Bone marrow (tissue), 2 donors: Measurements from ENCODE around the gene DNAAF8.

Experiments
- DNase-seq, 2 donors: peaks; one replicate each; lab custom pipeline; 2025; lab: John Stamatoyannopoulos, UW

DNAAF8 gene

DNA sequence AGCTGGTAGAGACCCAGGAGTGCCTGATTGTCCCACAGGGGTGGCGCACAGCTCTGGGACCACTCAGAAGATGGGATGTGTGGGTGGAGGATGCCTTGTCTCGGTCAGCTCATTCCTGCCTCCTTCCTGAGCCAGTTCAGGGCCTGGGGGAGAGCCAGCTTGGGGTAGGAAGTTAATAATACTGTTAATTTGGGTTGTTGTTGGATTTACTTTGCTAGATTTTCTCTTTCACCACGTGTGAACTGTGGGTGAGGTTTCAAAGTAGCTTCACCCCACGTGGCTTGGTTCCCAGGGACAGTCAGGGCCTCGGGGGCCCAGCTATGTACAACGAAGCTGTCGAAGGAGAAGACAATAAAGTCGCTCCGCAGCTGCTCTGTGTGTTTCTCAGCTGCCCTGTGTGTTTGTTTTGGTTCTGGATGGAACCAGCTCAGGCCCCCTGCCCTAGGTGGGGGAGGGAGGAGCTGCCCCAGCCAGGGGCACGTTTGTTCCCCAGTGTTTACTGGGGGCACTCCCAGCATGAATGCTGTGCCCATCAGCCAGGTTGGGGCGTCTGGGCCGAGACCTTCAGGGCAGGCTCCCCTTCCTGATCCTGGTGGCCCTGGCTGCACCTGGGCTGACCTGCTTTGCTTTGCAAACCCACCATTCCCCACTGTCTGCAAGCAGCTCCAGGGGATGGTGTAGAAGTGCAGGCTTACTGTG, 38.7 kb upstream of the DNAAF8 start:
- DNase-seq: no peak

DNA sequence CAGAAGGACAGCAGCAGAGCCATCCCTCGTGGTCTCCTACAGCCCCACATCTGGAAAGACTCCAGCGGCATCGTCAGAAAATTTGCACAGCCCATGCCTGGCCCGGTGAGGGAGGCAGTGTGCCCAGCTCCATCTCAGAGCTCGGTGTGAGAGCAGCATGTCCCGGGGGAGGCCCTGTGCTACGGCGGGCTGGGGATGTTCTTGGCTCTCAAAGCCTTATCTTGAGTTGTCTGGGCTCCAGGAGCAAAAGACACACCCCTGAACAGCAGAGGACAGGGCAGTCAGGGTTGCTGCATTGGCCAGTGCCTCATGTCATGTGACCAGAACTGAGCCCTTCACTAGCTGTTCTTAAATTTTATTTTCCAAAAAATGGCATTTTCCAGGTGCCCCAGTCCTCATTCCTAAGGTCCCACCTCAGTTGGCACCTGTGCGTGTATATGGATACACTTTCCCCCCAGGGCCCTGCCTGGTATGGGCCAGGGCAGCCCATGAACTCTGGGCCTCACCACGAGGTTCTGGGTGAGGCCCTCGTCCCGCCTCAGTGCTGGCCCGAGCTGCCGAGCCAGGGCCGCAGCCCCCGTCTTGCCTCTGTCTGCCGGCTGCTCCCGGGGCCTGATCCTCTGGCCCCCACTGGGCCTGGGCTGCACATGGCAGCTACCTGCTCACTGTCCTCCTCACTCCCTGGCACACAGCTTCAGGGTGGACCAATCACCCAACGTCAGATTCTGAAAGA, 38.0 kb upstream of the DNAAF8 start:
- no peak for DNase-seq

DNA sequence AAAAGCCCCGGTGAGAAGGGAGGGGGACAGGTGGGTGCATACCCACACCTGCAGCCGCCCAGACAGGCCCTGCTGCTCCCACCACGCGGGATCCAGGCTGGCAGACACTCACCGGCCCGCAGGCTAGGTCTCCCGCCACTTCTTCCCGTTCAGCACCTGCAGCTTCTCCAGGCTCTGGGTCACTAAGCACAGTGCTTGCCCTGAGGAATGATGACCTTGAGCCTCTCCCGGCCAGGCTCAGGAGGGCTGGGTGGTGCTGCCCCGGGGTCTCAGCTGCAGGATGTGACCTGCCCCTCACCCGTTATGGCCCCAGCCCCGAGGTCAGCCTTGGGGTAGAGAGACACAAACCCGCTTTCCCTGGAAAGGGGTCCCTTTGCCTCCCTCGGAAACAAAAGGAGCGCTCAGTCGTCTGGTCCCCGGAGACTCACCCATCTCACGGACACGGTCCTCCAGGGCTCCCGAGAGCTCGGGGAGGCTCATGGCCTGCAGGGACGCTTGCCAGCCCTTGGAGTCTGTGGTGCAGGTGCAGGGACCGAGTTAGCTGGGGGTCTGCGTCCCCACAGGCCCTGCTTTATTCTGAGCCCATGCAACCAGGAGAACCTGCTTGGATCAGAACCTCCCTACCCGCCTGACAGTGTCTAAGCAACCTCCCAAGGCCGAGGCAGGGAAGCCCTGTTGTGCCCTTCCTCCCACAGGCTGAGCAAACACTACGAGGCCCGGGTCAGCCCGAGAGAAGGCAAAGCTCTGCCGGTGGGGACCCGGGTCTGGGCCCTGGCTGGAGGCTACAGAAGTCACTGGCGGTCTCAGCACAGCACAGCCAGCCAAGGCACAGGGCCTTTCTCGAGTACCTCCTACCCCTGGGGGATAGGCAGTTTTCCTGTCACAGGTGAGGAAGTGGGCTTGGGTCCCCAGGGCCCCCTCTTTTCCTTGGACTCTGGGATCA, 37.2 kb upstream of the DNAAF8 start:
- no peak for DNase-seq

DNA sequence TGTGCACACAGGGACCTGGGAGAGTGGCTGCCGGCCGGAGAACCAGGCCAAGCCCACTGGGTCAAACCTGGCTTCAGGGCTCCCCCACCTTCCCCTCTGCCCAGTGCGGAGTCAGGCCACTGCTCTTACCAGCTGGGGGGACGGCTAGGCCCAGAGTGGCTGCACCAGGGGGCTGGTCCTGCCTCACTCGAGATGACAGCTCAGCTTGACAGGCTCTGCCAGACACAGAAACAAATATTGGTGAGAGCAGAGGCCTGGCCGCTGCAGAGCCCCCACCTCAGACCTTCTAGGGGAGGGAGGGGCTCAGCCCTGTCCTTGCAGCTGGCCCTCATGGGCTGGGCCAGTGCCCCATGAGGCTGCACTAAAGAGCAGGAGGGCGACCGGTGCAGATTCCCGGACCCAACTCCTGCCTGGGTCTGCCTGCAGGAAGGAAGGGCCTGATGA, 36.5 kb upstream of the DNAAF8 start:
- DNase-seq: no peak

DNA sequence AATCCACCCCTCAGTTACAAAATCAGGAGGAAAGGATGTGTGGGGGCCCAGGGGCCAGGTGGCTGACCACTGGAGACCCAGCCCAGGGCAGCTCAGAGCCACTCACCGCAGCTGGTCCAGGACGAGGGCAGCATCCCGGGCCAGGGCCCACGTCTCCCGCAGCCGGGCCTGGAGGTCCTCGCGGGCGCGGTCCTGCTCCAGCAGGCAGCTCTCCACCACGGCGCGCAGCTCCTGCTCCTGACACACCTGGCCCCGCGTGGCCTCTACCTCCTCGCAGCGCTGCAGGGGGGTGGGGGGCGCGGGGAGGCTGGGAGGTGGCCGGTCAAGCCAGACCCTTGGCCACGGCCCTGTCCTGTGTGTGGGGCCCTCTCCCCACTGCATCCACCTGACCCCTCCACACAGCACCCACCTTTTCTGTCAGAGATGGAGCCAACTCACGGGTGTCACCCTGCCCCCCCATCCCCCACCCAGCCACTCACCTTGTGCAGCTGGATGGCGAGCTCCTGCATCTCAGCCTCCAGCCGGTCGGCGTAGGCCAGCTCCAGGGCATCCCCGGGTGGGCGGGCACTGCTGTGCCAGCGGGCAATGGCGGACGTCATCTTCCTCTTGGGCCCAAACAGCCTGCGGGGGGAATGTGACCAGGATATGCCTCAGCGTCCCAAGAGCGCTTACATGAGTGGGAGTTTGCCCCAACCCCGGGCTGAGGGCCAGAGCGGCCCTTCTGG, 35.9 kb upstream of the DNAAF8 start:
- DNase-seq: no peak

DNA sequence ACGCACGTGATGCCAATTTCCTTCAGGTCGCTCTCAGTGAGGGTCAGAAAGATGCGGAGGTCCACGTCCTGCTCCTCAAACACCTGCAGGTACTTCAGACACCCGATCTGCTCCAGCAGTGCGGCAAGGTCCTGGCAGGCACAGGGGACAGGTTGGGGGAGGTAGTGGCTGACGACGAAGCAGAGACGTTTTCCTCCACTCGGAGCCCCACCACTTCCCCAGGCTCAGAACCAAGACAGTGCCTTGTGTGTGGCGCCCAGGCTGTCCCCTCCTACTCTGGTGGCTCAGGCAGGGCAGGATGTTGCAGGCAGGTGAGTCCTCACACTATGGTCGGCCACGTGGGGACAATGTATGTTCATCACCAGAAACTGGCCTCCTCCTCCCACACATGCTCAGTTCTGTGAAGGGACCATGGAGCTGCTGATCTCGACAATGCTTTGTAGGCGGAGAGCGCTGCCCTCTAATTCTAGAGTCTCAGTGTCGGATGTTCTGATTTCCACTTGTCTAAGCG, 35.2 kb upstream of the DNAAF8 start:
- DNase-seq: no peak

DNA sequence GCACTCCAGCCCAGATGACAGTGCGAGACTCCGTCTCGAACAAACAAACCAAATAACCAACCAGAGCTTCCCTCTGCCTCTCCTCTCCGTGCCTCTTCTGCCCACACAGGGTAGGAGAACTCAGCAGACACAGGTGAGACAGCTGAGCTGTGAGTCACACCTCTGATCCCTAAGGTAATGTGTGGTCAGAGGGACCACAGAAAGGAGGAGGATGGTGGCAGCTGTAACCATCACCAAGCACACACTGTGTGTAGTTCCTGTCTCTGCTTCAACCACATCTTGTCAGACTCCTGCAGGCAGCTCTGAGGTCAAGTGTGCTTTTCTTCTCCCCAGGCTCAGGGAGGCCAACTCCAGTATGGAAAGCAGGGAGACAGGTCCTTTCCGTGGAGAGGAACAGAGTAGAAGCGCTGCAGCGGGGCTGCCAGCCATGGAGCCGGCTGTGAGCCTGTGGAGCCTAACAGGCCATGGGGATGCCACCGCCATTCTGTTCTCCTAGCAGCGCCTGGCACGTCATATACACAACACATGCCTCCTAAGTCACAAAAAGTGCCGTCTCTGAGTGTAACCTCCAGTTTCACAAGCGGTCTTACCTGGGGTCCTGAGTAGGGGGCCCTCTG, 33.8 kb upstream of the DNAAF8 start:
- no peak for DNase-seq

DNA sequence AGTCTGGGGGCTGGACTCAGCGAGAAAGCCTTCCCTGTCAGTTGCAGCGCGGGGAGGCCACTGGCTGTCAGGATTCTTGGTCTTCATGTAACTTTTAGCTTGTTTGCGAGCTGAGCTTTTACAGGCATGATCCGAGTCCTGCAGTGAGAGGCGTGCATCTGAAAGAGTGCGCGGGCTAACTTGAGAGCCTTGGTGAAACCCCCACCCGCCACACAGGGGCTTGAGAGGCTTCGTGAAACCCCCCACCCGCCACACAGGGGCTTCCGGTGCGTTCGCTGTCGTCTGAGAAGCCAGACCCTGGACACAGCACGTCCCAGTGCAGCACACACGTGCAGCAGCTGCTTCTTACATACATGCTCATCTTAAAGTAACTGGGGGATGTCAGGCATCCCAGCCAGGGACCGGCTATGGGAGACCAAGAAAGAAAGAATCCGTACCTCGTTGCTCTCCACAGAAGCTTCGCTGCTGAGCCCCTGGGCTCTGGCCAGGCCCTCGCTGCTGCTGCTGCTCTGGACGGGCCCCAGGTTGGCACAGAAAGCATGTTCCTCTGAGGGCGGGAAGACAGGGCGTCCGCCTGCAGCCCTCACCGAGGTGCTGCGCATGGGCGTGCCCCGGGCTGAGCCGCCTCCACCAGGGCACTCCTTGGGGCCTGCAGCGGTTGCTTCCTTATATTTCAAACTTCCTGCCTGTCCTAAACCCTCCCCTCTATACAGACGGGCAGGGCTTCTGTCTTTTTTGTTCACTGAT, 33.2 kb upstream of the DNAAF8 start:
- DNase-seq: no peak

DNA sequence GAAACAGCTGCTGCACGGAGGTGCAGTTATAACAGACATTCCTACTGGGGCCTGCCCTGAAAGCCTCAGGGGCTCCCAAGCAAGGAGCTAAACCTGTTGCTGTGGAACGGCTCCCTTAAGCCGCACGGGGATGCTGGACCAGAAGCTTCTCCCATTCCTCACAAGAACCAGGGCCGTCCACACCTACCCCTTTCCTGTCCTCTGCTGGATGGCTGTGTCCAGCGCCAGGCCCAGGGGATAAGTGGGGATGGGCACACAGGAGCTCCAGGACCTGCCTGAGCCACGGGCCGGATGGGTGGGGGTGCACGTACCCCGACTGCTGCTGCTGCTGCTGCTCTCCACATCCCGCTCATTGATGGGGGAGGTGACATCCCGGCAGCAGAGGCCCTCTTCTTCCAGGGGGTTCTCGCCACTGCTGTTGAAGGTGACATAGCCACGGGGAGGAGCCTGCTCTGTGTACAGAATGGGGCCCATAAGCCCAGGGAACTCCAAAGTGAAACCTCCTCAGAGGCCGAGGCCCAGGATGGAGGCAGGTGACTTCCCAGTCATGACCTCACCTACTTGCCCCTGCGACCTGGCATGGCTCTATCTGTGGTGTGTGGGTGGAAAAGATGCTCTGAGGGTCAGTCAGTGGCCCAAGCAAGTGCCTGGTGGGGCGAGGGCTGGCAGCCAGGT, 32.4 kb upstream of the DNAAF8 start:
- no peak for DNase-seq

DNA sequence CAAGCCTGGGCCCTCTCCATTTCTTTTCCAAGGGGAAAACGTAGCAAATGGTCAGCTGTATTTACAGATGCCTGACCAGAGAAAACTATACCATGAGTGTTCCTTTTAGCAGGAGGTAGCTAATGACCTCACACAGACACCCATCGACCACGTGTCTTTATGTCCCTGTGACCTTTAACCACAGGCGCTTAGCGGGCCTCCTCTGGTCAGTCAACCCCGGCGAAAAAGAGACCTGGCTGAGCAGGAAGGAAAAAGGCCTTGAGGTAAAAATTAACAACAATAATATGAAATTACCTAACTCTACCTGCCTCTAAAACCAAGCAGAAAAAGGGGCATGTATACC, 31.9 kb upstream of the DNAAF8 start:
- DNase-seq: no peak

DNA sequence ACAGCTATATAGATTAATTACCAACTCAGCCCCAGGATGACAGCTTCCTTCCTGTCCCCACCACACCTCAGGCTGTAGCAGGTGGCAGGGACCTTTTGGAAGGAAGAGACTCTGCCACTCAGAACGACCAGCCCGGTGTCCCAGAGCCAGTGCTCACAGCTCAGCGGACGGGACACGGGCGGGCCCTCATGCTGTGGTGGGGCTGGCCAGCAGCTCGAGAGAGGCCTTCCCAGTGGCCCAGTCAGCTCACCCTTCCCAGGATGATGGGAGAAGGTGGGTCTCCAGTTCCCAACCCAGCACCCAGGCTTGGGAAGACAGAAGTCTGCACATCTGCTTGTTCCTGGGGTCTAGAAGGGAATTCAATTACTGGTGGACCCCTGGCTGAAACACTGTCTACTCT, 30.4 kb upstream of the DNAAF8 start:
- DNase-seq: no peak

DNA sequence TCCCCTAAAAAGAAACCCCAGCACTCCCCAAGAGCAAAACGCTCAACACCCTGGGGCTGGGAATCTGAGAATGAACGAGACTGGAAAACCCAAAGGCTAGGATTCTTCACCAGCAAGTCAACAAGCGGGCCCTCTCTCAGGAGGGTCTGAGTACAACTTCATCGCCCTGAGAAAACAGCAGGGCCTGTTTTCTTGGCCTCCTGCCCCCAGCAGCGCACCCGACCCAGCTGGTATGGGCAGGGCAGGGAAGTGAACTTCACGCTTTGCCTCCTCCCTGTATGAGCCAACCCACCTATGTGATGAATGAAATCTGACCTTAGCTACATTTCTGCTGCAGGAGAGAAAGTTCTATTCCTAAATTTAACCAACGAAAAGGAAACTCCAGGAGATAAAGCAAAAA, 29.8 kb upstream of the DNAAF8 start:
- DNase-seq: no peak

DNA sequence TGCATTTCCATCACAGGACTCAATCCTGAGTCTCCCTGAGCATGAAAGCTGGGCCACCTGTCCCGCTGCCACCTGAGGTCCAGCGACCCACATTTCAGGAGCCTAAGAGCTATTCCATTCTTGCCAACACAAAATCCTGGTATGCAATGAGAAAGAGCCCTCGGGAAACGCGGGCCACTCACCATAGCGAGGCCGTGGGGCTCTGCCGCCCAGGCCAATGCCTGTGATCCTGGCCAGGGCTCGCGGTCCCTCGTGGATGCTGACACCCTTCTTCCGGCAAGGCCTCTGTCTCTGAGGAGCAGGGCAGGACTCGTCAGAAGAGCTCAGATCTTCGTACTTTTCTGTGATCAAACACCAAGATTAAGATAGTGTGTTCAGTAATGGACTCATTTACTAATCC, 29.4 kb upstream of the DNAAF8 start:
- no peak for DNase-seq

DNA sequence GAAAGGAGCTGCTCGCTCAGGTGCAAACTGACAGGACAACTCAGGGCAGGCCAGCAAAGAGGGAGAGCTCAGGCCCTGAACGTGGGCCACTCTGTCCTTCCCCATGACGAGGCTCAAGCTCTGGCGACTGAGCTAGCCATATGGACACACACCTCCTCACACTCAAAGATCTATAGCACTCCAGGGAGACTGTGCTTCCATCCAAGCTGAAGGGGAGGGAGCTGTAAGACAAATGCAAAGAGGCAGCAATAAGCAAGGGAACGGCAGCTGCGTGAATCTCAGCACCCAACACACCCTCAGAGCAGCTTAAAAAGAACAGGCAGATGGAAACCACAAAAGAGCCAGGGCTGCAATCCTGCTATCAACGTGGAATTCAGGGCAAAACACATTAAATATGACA, 27.5 kb upstream of the DNAAF8 start:
- no peak for DNase-seq

DNA sequence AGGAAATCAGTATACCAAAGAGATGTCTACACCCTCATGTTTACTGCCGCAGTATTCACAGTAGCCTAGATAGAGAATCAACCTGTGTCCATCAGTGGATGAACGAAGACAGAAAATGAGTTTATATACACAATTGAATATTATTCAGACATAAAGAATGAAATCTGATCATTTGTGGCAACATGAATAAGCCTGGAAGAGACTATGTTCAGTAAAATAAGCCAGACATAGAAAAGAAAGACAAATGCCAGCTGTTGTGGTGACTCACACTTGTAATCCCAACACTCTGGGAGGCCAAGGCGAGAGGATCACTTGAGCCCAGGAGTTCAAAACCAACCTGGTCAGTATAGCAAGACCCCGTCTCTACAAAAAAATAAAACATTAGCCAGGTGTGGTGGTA, 24.9 kb upstream of the DNAAF8 start:
- DNase-seq: no peak

DNA sequence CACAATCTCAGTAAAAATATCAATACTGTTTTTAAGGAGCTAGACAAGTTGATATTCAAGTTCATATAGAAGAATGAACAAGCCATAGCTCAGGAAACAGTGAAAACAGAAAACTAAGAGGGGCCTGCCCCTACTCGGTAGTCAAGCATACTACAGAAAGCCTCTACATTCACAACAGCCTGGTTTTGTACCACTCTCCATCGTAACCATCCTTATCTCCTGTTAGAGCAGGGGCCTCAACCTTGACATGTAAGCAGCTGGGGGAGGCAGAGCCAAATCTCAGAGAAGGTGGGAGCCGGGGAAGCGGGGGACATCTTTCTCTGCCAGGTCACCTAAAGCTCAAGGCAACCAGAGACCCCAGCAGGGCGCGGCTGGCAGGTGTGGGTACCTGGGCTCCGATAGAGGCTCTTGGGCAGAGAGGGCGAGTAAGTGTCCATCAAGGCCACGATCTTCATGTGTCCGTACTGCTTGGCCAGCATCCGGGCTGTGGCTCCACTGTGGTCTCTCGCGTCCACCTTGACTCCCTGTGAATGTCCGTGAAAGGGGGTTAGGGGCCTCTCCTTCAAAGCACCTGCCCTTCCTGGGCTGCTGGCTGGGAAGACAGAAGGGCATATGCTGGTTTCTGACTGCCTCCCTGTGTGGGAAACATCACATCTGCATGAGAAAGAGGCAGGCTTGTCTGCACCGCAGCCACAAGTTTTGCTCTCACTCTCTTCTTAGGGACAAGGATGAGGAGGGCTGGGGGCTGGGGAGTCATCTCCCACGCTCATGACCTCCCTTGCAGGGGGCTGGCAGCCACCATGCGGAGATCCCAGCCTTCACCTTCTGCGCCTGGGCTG, 20.5 kb upstream of the DNAAF8 start:
- no peak for DNase-seq

DNA sequence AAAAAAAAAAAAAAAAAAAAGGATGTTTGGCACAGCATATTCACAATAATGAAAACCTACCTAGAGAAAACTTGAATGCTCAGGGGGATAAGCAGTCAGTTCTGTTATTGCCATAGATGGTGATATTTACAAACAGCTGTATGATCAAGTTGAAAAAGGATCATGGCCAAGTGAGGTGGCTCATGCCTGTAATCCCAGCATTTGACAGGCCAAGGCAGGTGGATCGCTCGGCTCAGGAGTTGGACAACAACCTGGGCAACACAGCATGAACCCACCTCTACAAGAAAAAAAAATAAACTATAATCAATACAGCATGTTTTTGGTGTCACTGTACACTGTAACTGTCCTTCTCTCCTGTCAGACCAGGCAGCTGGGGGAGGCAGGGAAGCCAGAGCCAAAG, 19.3 kb upstream of the DNAAF8 start:
- DNase-seq: no peak

DNA sequence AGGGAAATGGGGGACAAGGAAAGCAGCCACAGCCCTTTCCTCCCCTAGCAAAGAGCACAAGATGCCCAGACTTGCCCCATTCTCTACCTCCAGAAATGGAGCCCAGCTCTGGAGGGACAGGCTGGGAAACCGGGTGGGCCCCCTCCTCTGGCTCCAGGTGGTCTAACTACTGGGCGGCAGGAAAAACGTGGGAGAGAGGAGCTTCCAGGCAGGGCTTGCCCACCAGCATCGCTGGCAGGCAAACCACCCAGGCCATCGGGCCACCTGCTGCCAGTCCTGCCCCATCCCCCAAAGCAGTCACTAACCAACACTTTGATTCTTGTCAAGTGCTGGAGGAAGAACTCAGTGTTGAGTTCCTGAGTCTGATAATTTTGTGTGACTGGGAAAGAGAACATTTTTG, 15.9 kb upstream of the DNAAF8 start:
- no peak for DNase-seq

DNA sequence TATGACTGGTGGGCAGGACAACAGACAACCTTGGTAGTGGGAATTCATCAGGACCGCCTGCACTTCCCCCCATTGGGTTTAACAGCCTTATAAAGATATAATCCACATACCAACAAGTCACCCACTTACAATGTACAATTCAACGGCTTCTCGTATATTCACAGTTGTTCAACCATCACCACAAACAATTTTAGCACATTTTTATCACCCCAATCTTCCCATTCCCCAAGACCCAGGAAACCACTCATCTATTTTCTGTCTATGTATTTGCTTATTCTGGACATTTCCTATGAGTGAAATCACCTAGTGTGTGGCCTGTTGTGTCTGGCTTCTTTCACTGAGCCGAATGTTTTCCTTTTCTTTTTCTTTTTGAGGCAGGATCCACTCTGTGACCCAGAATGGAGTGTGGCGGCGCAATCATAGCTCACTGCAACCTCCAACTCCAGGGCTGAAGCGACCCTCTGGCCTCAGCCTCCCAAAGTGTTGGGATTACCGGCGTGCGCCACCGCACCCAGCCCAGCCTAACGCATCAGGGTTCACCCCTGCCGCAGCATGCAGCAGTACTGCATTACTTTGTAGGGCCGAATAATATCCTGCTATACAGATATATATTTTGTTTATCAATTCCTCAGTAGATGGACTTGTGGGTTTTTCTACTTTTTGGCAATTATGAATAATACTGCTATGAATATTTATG, 11.1 kb upstream of the DNAAF8 start:
- no peak for DNase-seq
